Stomach (tissue), 9 donors: Measurements from ENCODE around the gene ZCCHC7. TPM values are rescaled to one million over a fixed set of nuclear protein-coding genes. Genes with fewer than 3 reads are reported as not detected.
A peak's percentile ranks its signal among the peaks of the same experiment; 100 is the strongest.
"Not testable (repeated sequence)": the region's sequence is repeated elsewhere in the genome, so short reads cannot be mapped to it uniquely, and the experiment has no call there.

ENCODE experiments used
- DNase-seq, 2 donors: peaks; one replicate each; pipeline versions ENCODE4 v3.0.0 to v3.0.0-alpha.2; 2013 to 2019
- H3K27ac ChIP-seq, 5 donors: fragments of 200-600 bp in 4 of 5; sonication (generic) in 4 of 5; one replicate each; pipeline ENCODE4 v1.5.1; 2013 to 2019; ENCODE audit warnings: mild to moderate bottlenecking in 1 of 5, moderate library complexity in 1 of 5
- H3K27me3 ChIP-seq, 3 donors: fragments of 200-600 bp; sonication (generic); one replicate each; pipeline ENCODE4 v1.5.1; 2017 to 2019; ENCODE audit warnings: mixed run types in 1 of 3
- H3K36me3 ChIP-seq, 4 donors: fragments of 200-600 bp; sonication (generic); 1 replicate in 3 of 4; 2 replicates in 1 of 4; pipeline ENCODE4 v1.5.1; 2016 to 2019
- H3K4me1 ChIP-seq, 4 donors: fragments of 200-600 bp; sonication (generic); one replicate each; pipeline ENCODE4 v1.5.1; 2016 to 2019
- H3K4me3 ChIP-seq, 4 donors: fragments of 200-600 bp; sonication (generic) in 3 of 4; one replicate each; pipeline ENCODE4 v1.5.1; 2016 to 2019; ENCODE audit warnings: mild to moderate bottlenecking in 1 of 4
- H3K9me3 ChIP-seq, 4 donors: fragments of 200-600 bp; sonication (generic); one replicate each; pipeline ENCODE4 v1.5.1; 2016 to 2019
- EP300 ChIP-seq: sonication (generic); formaldehyde crosslinking; IDR thresholded peaks from one replicate; pipeline ENCODE4 v1.6.1; 2017; ENCODE audit warnings: antibody characterized with exemption
- POLR2A ChIP-seq, 4 donors: fragments of 450-650 bp; IDR thresholded peaks; one replicate each; pipeline ENCODE4 v1.6.1; 2016; ENCODE audit warnings: antibody characterized with exemption in 4 of 4, control low read depth in 2 of 4, mild to moderate bottlenecking in 1 of 4, moderate library complexity in 1 of 4
- POLR2AphosphoS5 ChIP-seq, 3 donors: sonication (generic); formaldehyde crosslinking; IDR thresholded peaks; one replicate each; pipeline ENCODE4 v1.6.1; 2016; ENCODE audit warnings: antibody characterized with exemption in 3 of 3
- WGBS, 5 donors: extraction: QIAGEN DNeasy Blood & Tissue Kit in 3 of 5; methylation state at CpG; one replicate each; pipeline versions ENCODE4 v1.1.5 to v1.1.7; 2013 to 2018; 5-methylcytosine and 5-hydroxymethylcytosine counted together
- intact Hi-C: fragments of 100-400 bp; cut with DNase I; formaldehyde crosslinking; loops from one replicate; pipeline ENCODE4 v1.15.1; 2023; ENCODE audit warnings: low total_unique reads
- polyA plus RNA-seq, 3 donors: library from polyadenylated mRNA; stranded (reverse); fragments of 200-250 nt; gene quantifications; one replicate each; pipeline ENCODE4 v1.2.3, GENCODE V29; 2013
- total RNA-seq, 5 donors: library from RNA; depleted of rRNA; stranded (reverse); fragments of >200 nt; gene quantifications; one replicate each; pipeline versions ENCODE4 v1.1.0 to v1.2.3, GENCODE V29; 2014 to 2016
- TF ChIP-seq, protein P1 (sequence below), 7 experiments: fragments of 450-650 bp in 4 of 7; fragments of 200-600 bp in 3 of 7; sonication (generic) in 3 of 7; IDR thresholded peaks; one replicate each; pipeline ENCODE4 v1.5.1; 2016 to 2019; ENCODE audit warnings: antibody characterized with exemption in 7 of 7, control low read depth in 2 of 7, mild to moderate bottlenecking in 1 of 7
- donor health status: healthy with polysubstance abuse.
- donor health status: Bipolar disorder and iron deficiency.
- donor health status: healthy.

ZCCHC7 gene
- total and polyA plus RNA-seq, 8 donors, result 7.9 to 67.1 (median 17.6) TPM

DNA sequence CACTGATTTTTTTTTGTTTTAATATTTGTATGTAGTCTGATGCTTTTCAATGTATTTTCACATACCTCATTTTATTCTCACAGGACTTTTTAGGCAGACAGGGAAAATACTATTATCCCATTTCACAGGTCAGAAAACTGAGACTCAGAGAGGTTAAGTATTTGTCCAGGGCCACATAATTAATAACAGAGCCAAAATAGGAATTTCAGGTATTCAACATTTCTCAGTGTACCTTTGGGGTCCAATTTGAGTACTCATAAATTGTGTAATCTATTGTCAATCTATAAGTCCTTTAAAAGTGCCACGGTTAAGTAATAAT lies 181.4 kb downstream of the ZCCHC7 start:
- Histone ChIP-seq H3K4me3 (no peak overlapping the region), H3K9me3 (no peaks in the 10 kb centered on the region), H3K27ac (no peak overlapping the region), H3K4me1 (no peaks in the 10 kb centered on the region), H3K36me3 (peaks cover 0 to 30% (median 27%) of the 10 kb centered on the region in 4 donors), H3K27me3 (no peaks in the 10 kb centered on the region)
- DNase-seq, result no peak
- TF ChIP-seq POLR2A (IDR thresholded peaks at IDR 0.05) (no peak), POLR2AphosphoS5 (IDR thresholded peaks at IDR 0.05) (no peak), EP300 (no peak)
- TF ChIP-seq, protein P1, sequence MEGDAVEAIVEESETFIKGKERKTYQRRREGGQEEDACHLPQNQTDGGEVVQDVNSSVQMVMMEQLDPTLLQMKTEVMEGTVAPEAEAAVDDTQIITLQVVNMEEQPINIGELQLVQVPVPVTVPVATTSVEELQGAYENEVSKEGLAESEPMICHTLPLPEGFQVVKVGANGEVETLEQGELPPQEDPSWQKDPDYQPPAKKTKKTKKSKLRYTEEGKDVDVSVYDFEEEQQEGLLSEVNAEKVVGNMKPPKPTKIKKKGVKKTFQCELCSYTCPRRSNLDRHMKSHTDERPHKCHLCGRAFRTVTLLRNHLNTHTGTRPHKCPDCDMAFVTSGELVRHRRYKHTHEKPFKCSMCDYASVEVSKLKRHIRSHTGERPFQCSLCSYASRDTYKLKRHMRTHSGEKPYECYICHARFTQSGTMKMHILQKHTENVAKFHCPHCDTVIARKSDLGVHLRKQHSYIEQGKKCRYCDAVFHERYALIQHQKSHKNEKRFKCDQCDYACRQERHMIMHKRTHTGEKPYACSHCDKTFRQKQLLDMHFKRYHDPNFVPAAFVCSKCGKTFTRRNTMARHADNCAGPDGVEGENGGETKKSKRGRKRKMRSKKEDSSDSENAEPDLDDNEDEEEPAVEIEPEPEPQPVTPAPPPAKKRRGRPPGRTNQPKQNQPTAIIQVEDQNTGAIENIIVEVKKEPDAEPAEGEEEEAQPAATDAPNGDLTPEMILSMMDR (IDR thresholded peaks at IDR 0.05), result no peak
- 0 to 83% (median 52%) methylated on average over 1 of the region's 1 CpG for WGBS, 5 donors
- intact Hi-C loops, result no loop called here

DNA sequence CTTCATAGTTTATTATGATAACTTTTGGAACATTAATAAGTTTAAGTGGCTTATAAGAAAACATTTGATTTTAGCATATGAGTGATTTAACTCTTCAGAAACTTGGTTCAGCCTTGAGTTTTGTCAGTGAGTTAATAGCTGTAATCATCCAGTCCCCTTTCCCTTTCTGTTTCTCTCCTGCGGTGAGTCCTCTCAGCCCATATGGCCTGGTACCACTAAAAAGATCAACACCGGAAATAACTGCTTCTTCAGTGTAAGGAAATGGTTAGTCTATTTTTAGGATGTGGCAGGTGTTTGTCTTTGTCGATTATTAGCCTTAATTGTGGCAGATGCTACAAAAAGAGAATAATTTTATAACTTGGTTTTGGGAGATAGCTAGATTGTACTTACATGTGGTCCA lies 181.9 kb downstream of the ZCCHC7 start:
- intact Hi-C loops, result no loop called here
- no peak overlapping the region for H3K27ac ChIP-seq

DNA sequence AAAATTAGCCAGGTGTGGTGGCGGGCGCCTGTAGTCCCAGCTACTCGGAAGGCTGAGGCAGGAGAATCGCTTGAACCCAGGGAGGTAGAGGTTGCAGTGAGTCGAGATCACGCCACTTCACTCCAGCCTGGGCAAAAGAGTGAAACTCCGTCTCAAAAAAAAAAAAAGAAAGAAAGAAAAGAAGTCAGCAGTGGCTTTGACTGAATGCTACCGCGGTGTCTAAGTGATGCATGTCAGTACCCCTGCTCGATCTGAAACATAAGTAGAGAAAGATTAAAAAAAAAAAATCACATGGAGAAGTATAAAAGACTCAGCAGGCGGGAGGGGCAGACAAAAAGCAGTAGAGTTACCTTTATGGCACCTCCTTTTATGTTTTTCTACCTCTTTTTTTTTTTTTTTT lies 182.9 kb downstream of the ZCCHC7 start:
- H3K36me3 ChIP-seq, result peaks cover 0 to 37% (median 32%) of the 10 kb centered on the region in 4 donors
- DNase-seq, H3K9me3 ChIP-seq, H3K4me1 ChIP-seq, H3K27ac ChIP-seq, H3K27me3 ChIP-seq, H3K4me3 ChIP-seq, intact Hi-C loops: not testable (repeated sequence)
- WGBS, 5 donors, result 88 to 98% (median 95%) methylated on average over 11 of the region's 11 CpGs

More for the DNA sequence above, 181.9 kb downstream of the ZCCHC7 start:
- TF ChIP-seq EP300 (no peak), POLR2AphosphoS5 (IDR thresholded peaks at IDR 0.05) (no peak), POLR2A (IDR thresholded peaks at IDR 0.05) (no peak)
- TF ChIP-seq, protein P1 (IDR thresholded peaks at IDR 0.05), result no peak
- Histone ChIP-seq H3K4me1 (no peaks in the 10 kb centered on the region), H3K4me3 (no peak overlapping the region), H3K27me3 (no peaks in the 10 kb centered on the region), H3K9me3 (no peaks in the 10 kb centered on the region), H3K36me3 (peaks cover 0 to 34% (median 32%) of the 10 kb centered on the region in 4 donors)
- DNase-seq, result peak in 1 of 2 donors; percentile 58
- WGBS, 5 donors, result 63 to 76% (median 65%) methylated on average over 3 of the region's 3 CpGs

DNA sequence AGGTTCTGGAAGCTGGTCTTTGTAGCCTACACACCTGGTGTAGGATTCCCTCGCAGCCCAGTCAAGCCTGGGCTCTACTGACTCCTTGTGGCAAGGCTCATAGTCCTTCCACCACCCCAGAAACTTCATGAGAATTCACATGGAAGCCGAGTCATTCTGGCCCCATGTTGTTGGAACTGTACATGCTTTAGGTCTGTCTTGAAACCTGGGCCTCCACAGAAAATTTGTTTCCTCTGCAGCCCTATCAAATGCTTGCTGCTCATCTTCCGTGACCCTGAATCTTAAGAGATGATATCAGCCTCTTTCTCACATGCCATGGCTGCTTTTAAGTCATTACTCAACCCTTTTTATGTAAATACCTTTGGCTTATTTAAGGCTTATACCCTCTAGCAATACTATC lies 188.8 kb downstream of the ZCCHC7 start:
- 86 to 93% (median 92%) methylated on average over 3 of the region's 3 CpGs for WGBS, 5 donors
- no peaks in the 10 kb centered on the region for H3K4me1 ChIP-seq
- intact Hi-C loops, result no loop called here
- TF ChIP-seq EP300 (no peak), POLR2AphosphoS5 (IDR thresholded peaks at IDR 0.05) (no peak), POLR2A (IDR thresholded peaks at IDR 0.05) (no peak)
- TF ChIP-seq, protein P1 (IDR thresholded peaks at IDR 0.05), result no peak
- peaks cover 0 to 46% (median 34%) of the 10 kb centered on the region in 4 donors for H3K36me3 ChIP-seq
- H3K4me3 ChIP-seq, result no peak overlapping the region
- no peaks in the 10 kb centered on the region for H3K9me3 ChIP-seq
- H3K27ac ChIP-seq, result no peak overlapping the region
- H3K27me3 ChIP-seq, result no peaks in the 10 kb centered on the region
- DNase-seq, result peak in 1 of 2 donors; percentile 23

DNA sequence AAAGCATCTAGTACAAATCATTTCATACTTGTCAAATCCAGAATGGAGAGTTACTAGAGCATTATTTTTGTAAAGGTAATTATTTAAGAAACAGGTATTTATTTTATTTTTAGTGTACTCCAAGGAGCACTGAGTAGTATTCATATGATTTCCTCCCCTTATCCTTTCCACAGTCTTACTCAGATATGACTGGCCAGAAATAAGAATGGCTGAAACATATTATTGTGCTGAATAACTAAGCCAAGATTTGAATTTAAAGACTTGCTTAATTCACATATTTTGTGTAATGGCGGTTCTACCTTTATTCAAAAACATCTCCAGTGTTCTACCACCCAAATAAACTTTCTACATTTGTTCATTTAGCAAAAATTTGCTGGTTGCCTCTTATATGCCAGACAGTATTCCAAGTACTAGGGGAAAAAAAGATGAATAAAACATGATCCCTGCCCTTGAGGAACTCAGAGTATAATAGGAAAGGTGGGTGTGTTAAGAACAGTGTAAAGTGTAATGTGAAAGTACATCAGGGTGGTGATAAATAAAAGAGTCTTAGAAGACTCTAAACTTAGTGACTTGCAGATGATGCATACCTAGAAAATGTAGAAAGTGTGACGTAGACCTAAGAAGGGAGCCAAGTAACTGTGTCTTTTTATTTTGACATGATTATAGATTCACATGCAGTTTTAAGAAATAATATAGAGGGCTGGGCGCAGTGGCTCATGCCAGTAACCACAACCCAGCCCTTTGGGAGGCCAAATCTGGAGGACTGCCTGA lies 191.7 kb downstream of the ZCCHC7 start:
- Histone ChIP-seq H3K36me3 (peaks cover 0 to 18% (median 13%) of the 10 kb centered on the region in 4 donors), H3K4me1 (no peaks in the 10 kb centered on the region), H3K4me3 (no peak overlapping the region), H3K9me3 (no peaks in the 10 kb centered on the region), H3K27me3 (no peaks in the 10 kb centered on the region), H3K27ac (no peak overlapping the region)
- 93 to 99% (median 97%) methylated on average over 3 of the region's 3 CpGs for WGBS, 5 donors
- TF ChIP-seq POLR2A (IDR thresholded peaks at IDR 0.05) (no peak), EP300 (no peak), POLR2AphosphoS5 (IDR thresholded peaks at IDR 0.05) (no peak)
- TF ChIP-seq, protein P1 (IDR thresholded peaks at IDR 0.05), result no peak
- DNase-seq, result no peak
- intact Hi-C loops, result no loop called here
